Limb (tissue), 2 donors: Measurements from ENCODE around the gene ALG1.
"Not testable (repeated sequence)": the region's sequence is repeated elsewhere in the genome, so short reads cannot be mapped to it uniquely, and the experiment has no call there.

Experiments
- DNase-seq, 2 donors: peaks; one replicate each; pipeline ENCODE4 v3.0.0-alpha.2; 2016; ENCODE audit errors: extremely low spot score in 2 of 2

Gene ALG1

GRCh38 chr16:5098221-5099159, 26.8 kb downstream of the ALG1 start:
- DNase-seq, result peak; percentile 55 to 85

- DNase-seq, result not testable (repeated sequence)
These were observed 27.5 kb downstream of the ALG1 start for GRCh38 chr16:5099174-5099573.

- not testable (repeated sequence) for DNase-seq
These were observed 31.8 kb downstream of the ALG1 start for GRCh38 chr16:5103296-5104032.

DNA sequence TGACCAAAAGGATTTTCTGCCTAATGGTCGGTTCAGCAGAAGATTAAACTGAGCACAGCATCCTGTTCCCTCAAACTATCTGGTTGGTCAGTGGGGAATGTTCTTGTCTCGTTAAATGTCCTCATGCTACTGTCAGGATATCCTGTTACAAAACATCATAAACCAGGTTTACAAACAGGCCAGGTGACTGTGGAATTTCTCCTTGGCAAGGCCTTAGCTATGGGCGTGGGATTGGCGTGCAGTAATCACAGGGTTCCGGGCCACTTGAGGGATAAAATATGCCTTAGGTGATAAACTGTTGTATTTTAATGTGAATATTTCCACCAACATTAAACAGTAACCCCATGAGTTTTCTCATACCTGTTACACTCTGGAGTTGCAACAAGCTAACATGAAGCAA, 33.4 kb downstream of the ALG1 start:
- not testable (repeated sequence) for DNase-seq

DNA sequence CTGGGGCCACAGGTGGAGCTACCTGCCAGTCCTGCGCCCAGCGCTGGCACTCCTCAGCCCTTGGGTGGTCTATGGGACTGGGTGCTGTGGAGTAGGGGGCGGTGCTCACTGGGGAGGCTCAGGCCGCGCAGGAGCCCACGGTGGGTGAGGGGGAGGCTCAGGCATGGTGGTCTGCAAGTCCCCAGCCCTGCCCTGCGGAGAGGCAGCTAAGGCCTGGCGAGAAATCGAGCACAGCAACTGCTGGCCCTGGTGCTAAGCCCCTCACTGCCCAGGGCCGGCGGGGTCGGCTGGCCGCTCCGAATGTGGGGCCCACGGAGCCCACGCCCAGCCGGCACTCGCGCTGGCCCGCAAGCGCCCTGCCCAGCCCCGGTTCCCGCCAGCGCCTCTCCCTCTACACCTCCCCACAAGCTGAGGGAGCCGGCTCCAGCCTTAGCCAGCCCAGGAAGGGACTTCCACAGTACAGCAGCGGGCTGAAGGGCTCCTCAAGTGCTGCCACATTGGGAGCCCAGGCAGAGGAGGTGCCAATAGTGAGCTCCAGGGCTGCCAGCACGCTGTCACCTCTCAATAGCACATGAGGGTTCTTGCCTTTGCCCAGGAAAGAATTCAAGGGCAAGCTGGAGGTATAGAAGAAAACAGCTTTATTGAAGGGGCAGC, 37.0 kb downstream of the ALG1 start:
- no peak for DNase-seq

DNA sequence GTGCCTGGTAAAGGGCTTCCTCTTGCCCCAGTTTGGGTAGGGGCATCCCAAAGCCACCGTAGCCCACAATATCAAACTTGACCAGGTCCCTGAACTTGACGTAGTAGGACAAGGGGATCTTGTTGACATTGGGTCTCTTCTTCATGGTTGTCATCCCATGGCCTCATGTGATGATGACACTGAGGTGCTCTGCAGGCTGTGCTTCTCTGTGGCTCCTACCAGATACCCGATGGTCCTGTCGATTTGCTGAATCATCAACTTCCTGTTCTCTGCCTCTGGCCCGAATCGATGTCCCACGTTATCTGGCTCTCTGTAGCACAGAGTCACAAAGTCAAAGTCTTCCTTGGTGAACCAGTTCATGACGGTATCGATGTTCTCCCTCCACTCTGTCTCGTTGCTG, 39.3 kb downstream of the ALG1 start:
- not testable (repeated sequence) for DNase-seq

- DNase-seq, result not testable (repeated sequence)
These were observed 45.2 kb downstream of the ALG1 start for GRCh38 chr16:5116780-5117295.

DNA sequence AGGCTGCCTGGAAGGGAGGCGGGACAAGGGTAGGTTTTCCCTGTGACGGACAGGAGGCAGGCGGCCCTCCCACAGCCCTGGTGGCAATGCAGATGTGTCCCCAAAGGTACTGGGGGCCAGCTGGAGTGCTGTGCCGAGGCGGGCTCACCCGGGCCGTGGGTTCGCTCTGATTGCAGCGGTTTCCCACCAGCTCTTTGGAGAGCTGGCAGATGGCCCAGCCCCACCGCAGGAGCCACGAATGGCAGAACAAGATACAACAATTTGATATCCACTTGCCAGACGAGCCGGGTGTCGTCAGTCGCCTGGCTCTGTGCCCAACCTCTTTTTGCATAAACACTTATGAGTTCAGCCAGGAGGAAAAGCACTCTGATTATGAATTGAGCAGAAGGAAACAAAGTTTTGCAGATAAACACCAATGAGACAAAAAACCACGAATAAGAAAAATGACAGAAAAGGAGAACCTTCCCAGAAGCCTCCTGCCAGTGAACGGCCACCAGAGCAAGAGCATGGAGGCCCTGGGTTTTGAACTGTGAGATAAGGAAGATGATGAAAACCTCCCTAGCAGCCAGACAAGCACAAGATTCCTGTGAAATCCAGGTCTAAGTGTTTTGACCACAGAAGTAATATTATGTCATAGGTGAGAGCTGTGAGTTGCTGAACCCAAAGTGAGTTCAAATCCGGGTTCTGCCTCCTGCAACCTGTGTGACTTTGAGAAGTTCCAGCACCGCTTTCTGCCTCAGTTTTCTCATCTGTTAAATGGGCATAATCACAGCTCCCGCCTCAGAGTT, 45.9 kb downstream of the ALG1 start:
- DNase-seq, result peak; percentile 21 to 77

DNA sequence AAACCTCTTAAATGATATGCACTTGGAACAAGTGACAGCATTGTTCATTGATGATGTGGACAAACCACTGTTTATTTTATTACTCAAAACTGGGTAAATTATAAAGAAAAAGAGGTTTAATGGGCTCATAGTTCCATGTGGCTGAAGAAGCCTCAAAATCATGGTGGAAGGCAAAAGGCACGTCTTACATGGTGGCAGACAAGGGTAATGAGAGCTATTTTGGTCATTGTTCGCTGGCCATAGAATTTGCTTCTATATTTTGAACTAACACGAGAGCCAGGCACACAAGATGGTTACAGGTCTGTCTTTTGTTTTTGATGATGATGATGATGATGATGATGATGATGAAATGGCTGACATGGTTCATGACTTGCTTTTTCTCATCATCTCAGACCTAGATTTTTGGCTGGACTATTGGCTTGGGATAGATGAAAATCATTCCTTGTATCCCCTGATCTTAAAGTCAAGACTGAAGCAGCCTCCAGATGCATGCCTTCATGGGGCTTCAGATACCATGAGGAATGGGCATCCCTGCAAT, 59.9 kb downstream of the ALG1 start:
- DNase-seq, result not testable (repeated sequence)

GRCh38 chr16:5132915-5133600, 61.4 kb downstream of the ALG1 start:
- not testable (repeated sequence) for DNase-seq

GRCh38 chr16:5134739-5135452, 63.3 kb downstream of the ALG1 start:
- DNase-seq, result not testable (repeated sequence)
